ENCODE measurements around the gene TNFRSF1B. TPM values are rescaled to one million over a fixed set of nuclear protein-coding genes. Genes with fewer than 3 reads are reported as not detected.
A peak's percentile ranks its signal among the peaks of the same experiment; 100 is the strongest.

The TNFRSF1B gene
- total RNA-seq (23.9 and 24.8 TPM in 2 replicates), polyA plus RNA-seq (14.8 and 27.5 TPM in 2 replicates), polyA minus RNA-seq (ENCODE audit: low replicate concordance) (43.1 and 95.0 TPM in 2 replicates)
- 20.5 and 37.0 TPM in 2 replicates for polyA plus RNA-seq (2012)

DNA sequence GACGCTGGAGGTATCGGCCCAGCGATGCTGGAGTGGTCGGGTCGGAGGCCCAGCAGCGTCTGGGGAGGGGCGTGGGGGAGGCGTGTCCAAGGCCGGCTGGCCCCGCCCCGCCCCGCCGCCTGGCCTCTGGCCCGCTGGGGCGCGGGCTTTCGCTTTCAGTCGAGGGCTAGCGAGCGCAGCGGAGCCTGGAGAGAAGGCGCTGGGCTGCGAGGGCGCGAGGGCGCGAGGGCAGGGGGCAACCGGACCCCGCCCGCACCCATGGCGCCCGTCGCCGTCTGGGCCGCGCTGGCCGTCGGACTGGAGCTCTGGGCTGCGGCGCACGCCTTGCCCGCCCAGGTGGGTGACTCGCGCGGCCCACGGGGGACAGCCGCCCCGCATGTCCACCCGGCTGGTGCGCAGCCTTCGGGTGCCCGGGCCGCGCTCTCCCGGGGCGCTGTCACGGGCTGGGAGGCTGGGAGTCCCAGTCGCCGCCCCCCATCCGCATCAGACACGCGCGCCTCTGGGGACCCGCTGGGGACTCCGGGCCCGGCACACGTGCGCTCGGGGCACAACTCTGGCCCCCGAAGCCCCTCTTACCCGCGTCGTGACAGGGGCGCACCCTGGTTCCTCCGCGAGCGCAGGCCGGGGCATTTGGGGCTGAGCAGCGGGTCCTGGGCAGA lies at the start of gene TNFRSF1B:
Gene TNFRSF1B, plus strand, starts transcription at position 158 of the 659 bp plus-strand sequence. Its CDS starts 101 bp downstream, at position 259.
- peak within 1 kb of the TSS; percentile 90 for H3K4me2 ChIP-seq (ENCODE audit: extremely low read depth, insufficient read depth, low read length)
- peaks cover 41% of the 10 kb centered on the region for H3K79me2 ChIP-seq (ENCODE audit: control insufficient read depth, insufficient read depth, low read length)
- peak in 1 of 2 donors; percentile 17 for DNase-seq (ENCODE audit: low read depth in 2 of 2)
- no peaks in the 10 kb centered on the region for H3K27me3 ChIP-seq (ENCODE audit: control insufficient read depth, insufficient read depth, low read length)
- peak within 1 kb of the TSS; percentile 68 for H3K27ac ChIP-seq (ENCODE audit: insufficient read depth, low read length)
- H3K4me3 ChIP-seq (replicated peaks in 1 of 4; ENCODE audit: control extremely low read depth in 1 of 4, insufficient read depth in 1 of 4, low read depth in 3 of 4, low read length in 4 of 4) = peak within 1 kb of the TSS; percentile 57 to 81 (median 76)
- no peaks in the 10 kb centered on the region for H4K20me1 ChIP-seq (ENCODE audit: control insufficient read depth, extremely low read depth, insufficient read depth, low read length)
- no peak for TF ChIP-seq EZH2 (IDR thresholded peaks at IDR 0.05; ENCODE audit: low read length, missing control alignments)
- TF ChIP-seq, protein P1, sequence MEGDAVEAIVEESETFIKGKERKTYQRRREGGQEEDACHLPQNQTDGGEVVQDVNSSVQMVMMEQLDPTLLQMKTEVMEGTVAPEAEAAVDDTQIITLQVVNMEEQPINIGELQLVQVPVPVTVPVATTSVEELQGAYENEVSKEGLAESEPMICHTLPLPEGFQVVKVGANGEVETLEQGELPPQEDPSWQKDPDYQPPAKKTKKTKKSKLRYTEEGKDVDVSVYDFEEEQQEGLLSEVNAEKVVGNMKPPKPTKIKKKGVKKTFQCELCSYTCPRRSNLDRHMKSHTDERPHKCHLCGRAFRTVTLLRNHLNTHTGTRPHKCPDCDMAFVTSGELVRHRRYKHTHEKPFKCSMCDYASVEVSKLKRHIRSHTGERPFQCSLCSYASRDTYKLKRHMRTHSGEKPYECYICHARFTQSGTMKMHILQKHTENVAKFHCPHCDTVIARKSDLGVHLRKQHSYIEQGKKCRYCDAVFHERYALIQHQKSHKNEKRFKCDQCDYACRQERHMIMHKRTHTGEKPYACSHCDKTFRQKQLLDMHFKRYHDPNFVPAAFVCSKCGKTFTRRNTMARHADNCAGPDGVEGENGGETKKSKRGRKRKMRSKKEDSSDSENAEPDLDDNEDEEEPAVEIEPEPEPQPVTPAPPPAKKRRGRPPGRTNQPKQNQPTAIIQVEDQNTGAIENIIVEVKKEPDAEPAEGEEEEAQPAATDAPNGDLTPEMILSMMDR (conservative IDR thresholded peaks at IDR 0.05 in 1 of 2, IDR thresholded peaks at IDR 0.05 in 1 of 2; ENCODE audit: low read depth in 1 of 2, low read length in 2 of 2) = no peak
- H3K4me1 ChIP-seq (ENCODE audit: control insufficient read depth, extremely low read depth, insufficient read depth, low read length) = peaks cover 6% of the 10 kb centered on the region
- peaks cover 2% of the 10 kb centered on the region for H3K36me3 ChIP-seq (ENCODE audit: control insufficient read depth, insufficient read depth, low read length)
- H2AFZ ChIP-seq (ENCODE audit: low read length) = peak within 1 kb of the TSS; percentile 19
- no peaks in the 10 kb centered on the region for H3K9me3 ChIP-seq (ENCODE audit: control insufficient read depth, insufficient read depth, low read depth, low read length)
- peak within 1 kb of the TSS; percentile 76 for H3K9ac ChIP-seq (ENCODE audit: insufficient read depth, low read length)

DNA sequence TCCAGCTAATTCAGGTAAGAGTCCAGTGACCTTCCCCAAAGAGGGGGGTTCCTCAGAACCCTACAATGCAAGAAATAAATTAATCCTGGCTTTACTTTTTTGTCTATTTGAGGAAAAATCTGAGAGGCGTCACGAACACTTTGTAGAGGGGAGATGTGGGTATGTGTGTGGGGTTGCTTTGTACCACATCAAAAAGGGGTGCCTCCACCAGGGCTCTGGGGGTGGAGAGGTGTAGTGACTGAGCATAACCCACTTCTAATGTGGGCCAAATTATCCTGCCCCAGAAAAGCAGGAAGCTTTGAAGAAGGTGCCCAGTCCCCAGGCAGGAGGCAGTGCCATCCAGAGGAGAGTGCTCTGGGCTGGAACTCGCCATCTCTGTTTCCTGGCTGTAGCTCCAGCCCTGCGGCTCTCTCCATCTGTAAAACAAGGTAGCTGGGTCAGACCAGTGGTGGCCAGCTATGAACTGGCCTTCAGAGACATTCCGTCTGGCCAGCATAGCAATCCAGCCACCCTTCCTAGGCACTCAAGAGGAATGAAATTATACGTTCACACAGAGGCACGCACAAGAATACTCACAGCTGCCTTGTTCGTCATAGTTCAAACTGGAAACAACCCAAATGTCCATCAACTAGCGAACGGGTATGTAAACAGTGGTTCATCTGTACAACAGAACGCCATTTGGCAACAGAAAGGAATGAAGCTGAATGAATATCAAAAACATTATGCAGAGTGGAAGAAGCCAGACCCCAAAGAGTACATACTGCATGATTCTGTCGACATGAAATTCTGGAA lies 45.4 kb upstream of the TNFRSF1B start:
- Histone ChIP-seq H3K4me1 (ENCODE audit: control insufficient read depth, extremely low read depth, insufficient read depth, low read length) (peaks cover 9% of the 10 kb centered on the region), H3K79me2 (ENCODE audit: control insufficient read depth, insufficient read depth, low read length) (no peaks in the 10 kb centered on the region), H3K4me2 (ENCODE audit: extremely low read depth, insufficient read depth, low read length) (peak overlapping the region; percentile 54), H3K27me3 (ENCODE audit: control insufficient read depth, insufficient read depth, low read length) (no peaks in the 10 kb centered on the region), H3K27ac (ENCODE audit: insufficient read depth, low read length) (peak overlapping the region; percentile 75), H3K4me3 (replicated peaks in 1 of 4; ENCODE audit: control extremely low read depth in 1 of 4, insufficient read depth in 1 of 4, low read depth in 3 of 4, low read length in 4 of 4) (no peak overlapping the region), H3K9me3 (ENCODE audit: control insufficient read depth, insufficient read depth, low read depth, low read length) (no peaks in the 10 kb centered on the region), H3K36me3 (ENCODE audit: control insufficient read depth, insufficient read depth, low read length) (no peaks in the 10 kb centered on the region), H4K20me1 (ENCODE audit: control insufficient read depth, extremely low read depth, insufficient read depth, low read length) (no peaks in the 10 kb centered on the region), H2AFZ (ENCODE audit: low read length) (peak overlapping the region; percentile 31), H3K9ac (ENCODE audit: insufficient read depth, low read length) (no peak overlapping the region)
- TF ChIP-seq, protein P1 (conservative IDR thresholded peaks at IDR 0.05 in 1 of 2, IDR thresholded peaks at IDR 0.05 in 1 of 2; ENCODE audit: low read depth in 1 of 2, low read length in 2 of 2) = no peak
- TF ChIP-seq EZH2 (IDR thresholded peaks at IDR 0.05; ENCODE audit: low read length, missing control alignments) = no peak
- peak; percentile 80 to 96 for DNase-seq (ENCODE audit: low read depth in 2 of 2)

DNA sequence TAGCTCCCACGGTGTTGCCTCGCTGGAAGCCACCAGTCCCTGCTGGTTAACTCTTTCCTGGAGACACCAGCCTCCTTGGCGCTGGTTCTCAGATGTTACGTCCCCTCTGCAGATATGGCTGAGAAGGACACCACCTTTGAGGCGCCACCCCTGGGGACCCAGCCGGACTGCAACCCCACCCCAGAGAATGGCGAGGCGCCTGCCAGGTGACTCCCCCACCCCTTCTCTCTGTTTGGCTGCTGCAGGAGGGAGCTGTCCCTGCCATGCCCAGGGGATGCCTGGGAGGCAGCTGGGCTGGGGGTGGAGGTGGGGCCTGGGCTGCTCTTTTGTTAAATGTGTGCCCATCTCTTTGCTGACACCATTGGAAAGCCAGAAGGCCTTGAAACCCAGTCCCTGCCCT lies 43.6 kb upstream of the TNFRSF1B start:
- Histone ChIP-seq H3K9ac (ENCODE audit: insufficient read depth, low read length) (no peak overlapping the region), H2AFZ (ENCODE audit: low read length) (no peak overlapping the region), H3K79me2 (ENCODE audit: control insufficient read depth, insufficient read depth, low read length) (no peaks in the 10 kb centered on the region), H3K9me3 (ENCODE audit: control insufficient read depth, insufficient read depth, low read depth, low read length) (no peaks in the 10 kb centered on the region), H3K27me3 (ENCODE audit: control insufficient read depth, insufficient read depth, low read length) (no peaks in the 10 kb centered on the region), H3K36me3 (ENCODE audit: control insufficient read depth, insufficient read depth, low read length) (no peaks in the 10 kb centered on the region), H3K4me3 (replicated peaks in 1 of 4; ENCODE audit: control extremely low read depth in 1 of 4, insufficient read depth in 1 of 4, low read depth in 3 of 4, low read length in 4 of 4) (no peak overlapping the region), H4K20me1 (ENCODE audit: control insufficient read depth, extremely low read depth, insufficient read depth, low read length) (no peaks in the 10 kb centered on the region), H3K4me1 (ENCODE audit: control insufficient read depth, extremely low read depth, insufficient read depth, low read length) (peaks cover 9% of the 10 kb centered on the region), H3K4me2 (ENCODE audit: extremely low read depth, insufficient read depth, low read length) (no peak overlapping the region), H3K27ac (ENCODE audit: insufficient read depth, low read length) (no peak overlapping the region)
- DNase-seq (ENCODE audit: low read depth in 2 of 2) = no peak
- TF ChIP-seq, protein P1 (conservative IDR thresholded peaks at IDR 0.05 in 1 of 2, IDR thresholded peaks at IDR 0.05 in 1 of 2; ENCODE audit: low read depth in 1 of 2, low read length in 2 of 2) = no peak
- no peak for TF ChIP-seq EZH2 (IDR thresholded peaks at IDR 0.05; ENCODE audit: low read length, missing control alignments)

Data from fibroblast of lung (primary cell).